HepG2 (cell line): ENCODE measurements around the gene IER2. TPM values are rescaled to one million over a fixed set of nuclear protein-coding genes. Genes with fewer than 3 reads are reported as not detected.

Experiments used
- DNMT1 ChIP-seq: sonication (generic); formaldehyde crosslinking; IDR thresholded peaks from 2 replicates; pipeline ENCODE4 v1.5.1; 2020; ENCODE audit warnings: mild to moderate bottlenecking, missing genetic modification reagents
- ESRRA ChIP-seq: sonication (generic); formaldehyde crosslinking; IDR thresholded peaks from 2 replicates; pipeline ENCODE4 v1.5.1; 2020; ENCODE audit warnings: mild to moderate bottlenecking, low read depth, missing genetic modification reagents
- HHEX ChIP-seq: IDR thresholded peaks from 2 replicates; pipeline ENCODE4 v1.6.1; 2016; ENCODE audit warnings: control low read depth
- KLF15 ChIP-seq: sonication (generic); formaldehyde crosslinking; IDR thresholded peaks from 2 replicates; pipeline ENCODE4 v1.8.1; 2023; ENCODE audit warnings: borderline replicate concordance, mild to moderate bottlenecking, inconsistent platforms, missing genetic modification reagents, mixed read lengths
- MIXL1 ChIP-seq: IDR thresholded peaks from 2 replicates; pipeline ENCODE4 v1.6.1; 2016
- NR2C2 ChIP-seq: sonication (generic); formaldehyde crosslinking; IDR thresholded peaks from 2 replicates; pipeline ENCODE4 v1.4.0; 2020; ENCODE audit warnings: missing genetic modification reagents, mild to moderate bottlenecking, moderate library complexity, borderline replicate concordance
- PLSCR1 ChIP-seq: sonication (generic); formaldehyde crosslinking; IDR thresholded peaks from 2 replicates; pipeline ENCODE4 v1.5.0; 2020; ENCODE audit warnings: missing genetic modification reagents, mild to moderate bottlenecking, borderline replicate concordance
- RERE ChIP-seq: IDR thresholded peaks from 2 replicates; pipeline ENCODE4 v1.6.1; 2016; ENCODE audit warnings: low read depth, missing genetic modification reagents, missing compliant biosample characterization
- RFX5 ChIP-seq: IDR thresholded peaks from 2 replicates; pipeline ENCODE4 v1.6.1; 2011; ENCODE audit warnings: low read depth, low read length, improper control_type of control experiment
- STAT6 ChIP-seq: sonication (generic); formaldehyde crosslinking; IDR thresholded peaks from 2 replicates; pipeline ENCODE4 v1.4.0; 2020; ENCODE audit warnings: missing genetic modification reagents, mild to moderate bottlenecking, borderline replicate concordance
- THAP11 ChIP-seq: IDR thresholded peaks from 2 replicates; pipeline ENCODE4 v1.6.1; 2016; ENCODE audit warnings: missing biosample characterization, missing genetic modification reagents
- ZNF24 ChIP-seq: fragments of 450-650 bp; IDR thresholded peaks from 2 replicates; pipeline ENCODE4 v1.6.1; 2017; ENCODE audit warnings: antibody characterized with exemption, mild to moderate bottlenecking
- ZNF263 ChIP-seq: sonication (generic); formaldehyde crosslinking; IDR thresholded peaks from 2 replicates; pipeline ENCODE4 v1.4.0; 2020; ENCODE audit warnings: missing genetic modification reagents
- ZNF3 ChIP-seq: IDR thresholded peaks from 2 replicates; pipeline ENCODE4 v1.7.0; 2017; ENCODE audit warnings: inconsistent platforms
- ZNF337 ChIP-seq: sonication (generic); formaldehyde crosslinking; IDR thresholded peaks from 2 replicates; pipeline ENCODE4 v1.5.1; 2020; ENCODE audit warnings: missing genetic modification reagents, low read depth, mild to moderate bottlenecking, borderline replicate concordance
- ZNF775 ChIP-seq: sonication (generic); formaldehyde crosslinking; IDR thresholded peaks from 2 replicates; pipeline ENCODE4 v1.4.0; 2020; ENCODE audit warnings: missing genetic modification reagents, mild to moderate bottlenecking, moderate library complexity, borderline replicate concordance
- ZNF879 ChIP-seq: sonication (generic); formaldehyde crosslinking; IDR thresholded peaks from 2 replicates; pipeline ENCODE4 v1.8.1; 2023; ENCODE audit warnings: missing genetic modification reagents
- ZSCAN25 ChIP-seq: sonication (generic); formaldehyde crosslinking; IDR thresholded peaks from 2 replicates; pipeline ENCODE4 v1.8.0; 2022; ENCODE audit warnings: mild to moderate bottlenecking, missing genetic modification reagents
- ZSCAN5A ChIP-seq: sonication (generic); formaldehyde crosslinking; IDR thresholded peaks from 2 replicates; pipeline ENCODE4 v1.8.0; 2022; ENCODE audit warnings: mild to moderate bottlenecking, missing genetic modification reagents, borderline replicate concordance
- polyA plus RNA-seq, 8 experiments: library from polyadenylated mRNA; depleted of rRNA in 3 of 8; stranded (reverse) in 7 of 8; unstranded in 1 of 8; fragments of >200 nt; fragmentation: Illumina TruSeq in 4 of 8; extraction: Trizol in 4 of 8; gene quantifications; 2 replicates each; pipeline versions ENCODE4 v1.2.1 to v1.2.3, GENCODE V29; 2011 to 2016; ENCODE audit warnings: low read depth in 4 of 8, missing spikeins in 1 of 8, mixed read lengths in 1 of 8; ENCODE audit not compliant: insufficient read depth in 1 of 8
- total RNA-seq, 5 experiments: library from RNA; depleted of rRNA; stranded (reverse); fragments of >200 nt; fragmentation: Illumina TruSeq; extraction: Trizol; gene quantifications; 2 replicates each; pipeline ENCODE4 v1.2.3, GENCODE V29; 2016; ENCODE audit warnings: low read depth in 1 of 5

The IER2 gene
- total and polyA plus RNA-seq, 2 of the 13 experiments (the other 11 are each of a cell fraction or from before 2014, with no cell fraction given): 10.1 to 14.3 TPM

GRCh38 chr19:13117772-13118423, 32.3 kb upstream of the IER2 start, which contains the start of gene NACC1 (continued):
- TF ChIP-seq KLF15 (CRISPR knock-in tag) (no peak), PLSCR1 (CRISPR knock-in tag) (no peak), ZNF337 (CRISPR knock-in tag) (no peak), DNMT1 (CRISPR knock-in tag) (no peak), ZNF879 (CRISPR knock-in tag) (no peak), HHEX (CRISPR knock-in tag) (no peak), ZSCAN25 (CRISPR knock-in tag) (0 out of 2 replicates have a peak, but pooled peaks have one; percentile 61), ZNF3 (CRISPR knock-in tag) (no peak), MIXL1 (CRISPR knock-in tag) (no peak), ZNF24 (0 out of 2 replicates have a peak, but pooled peaks have one; percentile 28), ZNF775 (CRISPR knock-in tag) (no peak), STAT6 (CRISPR knock-in tag) (no peak), ZSCAN5A (no peak), RERE (CRISPR knock-in tag) (no peak), THAP11 (peak; percentile 70), RFX5 (no peak), ESRRA (CRISPR knock-in tag) (peak; percentile 44; the same call in 1 of the 2 replicates), NR2C2 (CRISPR knock-in tag) (no peak), ZNF263 (CRISPR knock-in tag) (no peak)
